ENCODE measurements around the gene GRM8. TPM values are rescaled to one million over a fixed set of nuclear protein-coding genes. Genes with fewer than 3 reads are reported as not detected.

The GRM8 gene
- total RNA-seq, 4 donors from 2014 or later: 0.57 TPM; not detected in 3

DNA sequence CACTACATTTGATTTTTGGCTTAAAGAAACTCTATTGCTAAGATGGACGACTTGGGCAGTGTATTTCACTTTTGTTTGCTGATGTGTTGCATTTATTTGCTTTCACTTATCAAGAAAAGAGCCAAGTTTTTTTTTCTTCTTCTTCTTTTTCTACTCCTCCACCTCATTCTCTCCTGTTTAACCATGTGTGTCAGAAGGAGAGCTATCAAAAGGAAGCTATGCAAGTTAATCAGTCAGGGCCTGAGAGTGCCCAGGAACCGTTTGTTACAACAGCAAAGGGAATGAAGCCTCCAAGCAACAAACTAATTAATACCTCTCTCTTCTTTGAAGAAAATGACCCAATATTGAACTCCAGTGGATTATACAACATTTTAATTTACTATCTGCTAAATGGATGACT is 299.3 kb downstream of the GRM8 start:
- Histone ChIP-seq H3K9me3 (peaks cover 0 to 12% (median 0%) of the 10 kb centered on the region in 3 donors), H3K4me3 (no peak overlapping the region), H3K36me3 (no peaks in the 10 kb centered on the region), H3K27ac (no peak overlapping the region), H3K4me1 (no peaks in the 10 kb centered on the region), H3K27me3 (no peaks in the 10 kb centered on the region)
- WGBS, 2 donors: 9 to 24% methylated on average over 2 of the region's 2 CpGs
- TF ChIP-seq POLR2A (IDR thresholded peaks at IDR 0.05): no peak
- TF ChIP-seq, protein P1, sequence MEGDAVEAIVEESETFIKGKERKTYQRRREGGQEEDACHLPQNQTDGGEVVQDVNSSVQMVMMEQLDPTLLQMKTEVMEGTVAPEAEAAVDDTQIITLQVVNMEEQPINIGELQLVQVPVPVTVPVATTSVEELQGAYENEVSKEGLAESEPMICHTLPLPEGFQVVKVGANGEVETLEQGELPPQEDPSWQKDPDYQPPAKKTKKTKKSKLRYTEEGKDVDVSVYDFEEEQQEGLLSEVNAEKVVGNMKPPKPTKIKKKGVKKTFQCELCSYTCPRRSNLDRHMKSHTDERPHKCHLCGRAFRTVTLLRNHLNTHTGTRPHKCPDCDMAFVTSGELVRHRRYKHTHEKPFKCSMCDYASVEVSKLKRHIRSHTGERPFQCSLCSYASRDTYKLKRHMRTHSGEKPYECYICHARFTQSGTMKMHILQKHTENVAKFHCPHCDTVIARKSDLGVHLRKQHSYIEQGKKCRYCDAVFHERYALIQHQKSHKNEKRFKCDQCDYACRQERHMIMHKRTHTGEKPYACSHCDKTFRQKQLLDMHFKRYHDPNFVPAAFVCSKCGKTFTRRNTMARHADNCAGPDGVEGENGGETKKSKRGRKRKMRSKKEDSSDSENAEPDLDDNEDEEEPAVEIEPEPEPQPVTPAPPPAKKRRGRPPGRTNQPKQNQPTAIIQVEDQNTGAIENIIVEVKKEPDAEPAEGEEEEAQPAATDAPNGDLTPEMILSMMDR (IDR thresholded peaks at IDR 0.05): no peak
- no peak for DNase-seq
- intact Hi-C loops (cut with DNase I): no loop called here

DNA sequence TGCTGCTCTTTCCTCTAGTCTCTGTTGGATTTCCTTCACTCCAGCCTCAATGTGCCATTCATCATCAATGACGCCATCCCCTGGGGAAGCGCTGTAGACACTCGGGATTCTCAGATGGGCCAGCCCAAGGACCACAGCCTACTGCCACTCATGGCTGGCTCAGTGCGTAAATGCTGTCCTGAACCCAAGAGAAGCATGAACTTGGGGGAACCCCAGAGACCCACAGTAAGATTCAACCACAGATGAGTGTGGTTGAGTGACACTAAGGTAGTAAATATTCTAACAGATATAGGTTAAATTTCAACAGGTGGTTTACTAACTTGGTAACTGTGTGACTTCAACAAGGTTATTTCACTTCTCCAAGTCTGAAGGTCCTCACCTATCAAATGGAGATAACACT is 304.1 kb downstream of the GRM8 start:
- no peaks in the 10 kb centered on the region for H3K4me1 ChIP-seq
- no peaks in the 10 kb centered on the region for H3K9me3 ChIP-seq
- no peaks in the 10 kb centered on the region for H3K36me3 ChIP-seq
- DNase-seq: no peak
- H3K4me3 ChIP-seq: no peak overlapping the region
- TF ChIP-seq, protein P1 (IDR thresholded peaks at IDR 0.05): no peak
- no peak for TF ChIP-seq POLR2A (IDR thresholded peaks at IDR 0.05)
- intact Hi-C loops (cut with DNase I): no loop called here
- no peaks in the 10 kb centered on the region for H3K27me3 ChIP-seq
- no peak overlapping the region for H3K27ac ChIP-seq
- 70 to 84% methylated on average over 3 to 4 of the region's 4 CpGs for WGBS, 2 donors

DNA sequence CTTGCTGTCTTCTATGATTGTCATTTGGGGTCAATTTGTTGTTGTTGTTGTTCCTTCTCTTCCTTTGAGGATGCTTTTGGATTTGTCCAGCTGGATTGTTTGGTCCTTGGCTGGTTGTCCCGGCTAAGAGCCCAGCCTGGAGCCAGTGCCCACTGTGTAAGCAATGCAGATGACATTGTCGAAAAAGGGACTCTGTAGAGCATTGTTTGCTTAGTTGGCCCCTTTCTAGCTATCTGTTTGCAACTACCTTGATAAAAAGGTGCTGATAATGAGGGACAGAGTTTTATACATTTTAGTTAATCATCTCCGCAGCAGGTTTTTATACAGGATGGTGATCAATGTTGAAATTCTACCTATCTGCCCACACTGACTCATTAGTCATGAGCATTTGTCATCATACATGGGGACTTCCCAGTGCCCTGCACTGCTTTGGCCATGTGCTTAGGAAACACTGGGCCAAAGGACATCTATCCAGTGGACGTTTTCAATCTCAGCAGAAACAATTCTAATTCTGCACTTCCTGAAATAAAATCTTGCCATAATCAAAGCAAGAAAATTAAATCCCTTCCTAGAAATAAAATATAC is 311.9 kb downstream of the GRM8 start:
- Histone ChIP-seq H3K4me1 (no peaks in the 10 kb centered on the region), H3K36me3 (no peaks in the 10 kb centered on the region), H3K27me3 (no peaks in the 10 kb centered on the region), H3K4me3 (no peak overlapping the region), H3K9me3 (no peaks in the 10 kb centered on the region), H3K27ac (no peak overlapping the region)
- intact Hi-C loops (cut with DNase I): no loop called here
- DNase-seq: no peak
- WGBS, 2 donors: 46 to 59% methylated on average over 4 of the region's 4 CpGs
- TF ChIP-seq POLR2A (IDR thresholded peaks at IDR 0.05): no peak
- TF ChIP-seq, protein P1 (IDR thresholded peaks at IDR 0.05): no peak

DNA sequence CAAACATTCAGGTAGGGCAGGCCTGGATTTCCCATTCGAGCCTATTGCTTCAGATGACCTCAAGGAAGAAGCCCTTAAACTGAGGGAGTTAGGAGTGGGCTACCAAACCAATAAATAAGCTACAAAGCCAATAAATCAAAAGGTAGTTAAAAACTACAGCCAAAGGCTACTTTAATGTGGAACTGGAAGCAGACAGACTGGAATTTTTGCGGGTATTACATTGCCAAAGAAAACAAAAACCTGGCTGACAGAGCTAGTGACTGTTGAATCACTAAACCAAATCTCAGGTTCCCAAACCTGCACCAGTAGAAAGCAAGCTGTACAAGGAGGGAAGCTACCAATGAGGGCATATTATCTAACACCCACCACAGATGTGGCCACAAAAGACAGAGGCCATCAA is 315.6 kb downstream of the GRM8 start:
- no peaks in the 10 kb centered on the region for H3K27me3 ChIP-seq
- DNase-seq: no peak
- H3K4me3 ChIP-seq: no peak overlapping the region
- TF ChIP-seq, protein P1 (IDR thresholded peaks at IDR 0.05): no peak
- TF ChIP-seq POLR2A (IDR thresholded peaks at IDR 0.05): no peak
- H3K27ac ChIP-seq: no peak overlapping the region
- H3K36me3 ChIP-seq: no peaks in the 10 kb centered on the region
- no peaks in the 10 kb centered on the region for H3K4me1 ChIP-seq
- WGBS, 2 donors: 18 to 44% methylated on average over 2 of the region's 2 CpGs
- intact Hi-C loops (cut with DNase I): no loop called here
- no peaks in the 10 kb centered on the region for H3K9me3 ChIP-seq

DNA sequence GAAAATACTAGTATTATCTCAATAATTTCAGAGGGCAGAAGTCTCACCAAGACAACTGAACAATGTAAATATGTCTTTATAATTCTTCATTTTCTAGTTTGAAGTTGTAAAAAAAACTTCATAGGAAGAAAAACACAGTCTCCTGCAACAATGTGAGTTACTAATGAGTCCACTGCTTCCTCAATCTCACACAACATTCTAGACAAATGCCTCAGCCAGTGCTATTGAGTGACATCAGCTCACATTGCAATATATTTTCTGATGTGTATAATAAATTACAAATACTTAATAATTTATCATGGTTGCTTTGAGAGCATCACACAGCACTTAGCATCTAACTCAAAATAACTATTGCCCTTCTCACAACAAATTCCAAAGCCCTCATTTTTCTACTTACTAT is 321.2 kb downstream of the GRM8 start:
- no peak for TF ChIP-seq POLR2A (IDR thresholded peaks at IDR 0.05)
- TF ChIP-seq, protein P1 (IDR thresholded peaks at IDR 0.05): no peak
- intact Hi-C loops (cut with DNase I): no loop called here

More for the DNA sequence above, 321.2 kb downstream of the GRM8 start:
- no peak for DNase-seq
- H3K4me3 ChIP-seq: no peak overlapping the region
- H3K4me1 ChIP-seq: no peaks in the 10 kb centered on the region
- no peaks in the 10 kb centered on the region for H3K9me3 ChIP-seq
- no peaks in the 10 kb centered on the region for H3K36me3 ChIP-seq
- H3K27ac ChIP-seq: no peak overlapping the region
- no peaks in the 10 kb centered on the region for H3K27me3 ChIP-seq
